GOT3 (cell line): ENCODE data around the gene ARL13A.
"Not testable (repeated sequence)": the region's sequence is repeated elsewhere in the genome, so short reads cannot be mapped to it uniquely, and the experiment has no call there.

Source experiments
- DNase-seq: peaks from one replicate; lab custom pipeline; 2025; ENCODE audit warnings: mixed read lengths; lab: John Stamatoyannopoulos, UW

Gene ARL13A

DNA sequence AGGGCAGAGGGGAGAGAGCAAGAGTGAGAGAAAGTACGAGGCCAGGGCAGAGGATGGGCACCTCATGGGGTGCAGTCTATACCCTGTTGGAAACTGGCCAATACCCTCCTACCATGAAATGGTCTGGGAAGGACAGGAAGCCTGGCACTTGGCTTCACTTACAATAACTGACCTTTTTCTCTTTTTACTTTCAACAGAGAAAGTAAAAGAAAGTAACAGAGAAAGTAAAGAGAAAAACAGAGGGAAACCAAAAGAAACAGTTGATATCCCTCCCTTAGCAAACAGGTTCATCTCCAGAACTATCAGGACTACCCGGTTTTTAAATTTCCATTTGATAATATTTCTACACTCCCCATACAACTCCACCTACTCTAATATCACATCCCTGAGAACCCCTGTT, 20.6 kb downstream of the ARL13A start:
- DNase-seq, result no peak

DNA sequence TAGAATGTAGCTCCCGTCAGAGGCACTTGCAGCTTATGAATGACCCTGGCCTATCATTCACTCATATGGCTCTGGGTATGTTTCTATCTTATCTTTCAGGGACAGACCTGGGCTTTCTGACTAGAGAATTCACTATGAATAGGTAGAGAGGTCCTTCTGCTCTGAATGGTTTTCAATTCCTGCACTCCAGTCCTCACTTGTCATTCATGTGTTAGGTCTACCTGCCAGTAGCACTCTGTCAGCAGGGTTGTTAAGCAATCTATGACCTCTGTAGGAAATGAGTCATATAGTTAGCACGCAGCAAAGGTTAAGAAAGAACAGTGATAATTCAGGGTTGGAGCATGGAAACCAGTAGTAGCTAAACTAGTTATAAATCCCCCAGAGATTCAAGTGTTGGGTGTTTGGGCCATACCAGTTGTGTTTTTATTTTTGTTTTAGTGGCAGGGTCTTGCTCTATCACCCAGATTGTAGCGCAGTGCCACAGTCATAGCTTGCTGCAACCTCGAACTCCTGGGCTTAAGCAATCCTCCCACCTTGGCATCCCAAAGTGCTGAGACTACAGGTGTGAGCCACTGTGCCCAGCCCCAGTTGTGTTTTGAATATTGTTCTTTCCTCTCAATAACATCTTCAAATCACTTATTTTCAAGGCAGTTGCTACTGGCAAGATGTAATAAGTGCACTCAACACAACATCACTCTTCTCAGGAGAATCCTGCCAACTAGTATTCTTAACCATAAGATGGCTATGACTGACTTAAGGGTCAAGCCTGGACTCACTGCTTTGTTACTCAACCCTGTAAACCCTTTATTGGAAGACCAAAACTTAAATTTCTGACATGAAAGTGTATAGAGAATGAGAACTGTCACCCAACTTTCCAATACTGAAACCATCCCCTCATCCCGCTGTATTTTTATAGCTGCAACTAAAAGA, 25.1 kb downstream of the ARL13A start:
- DNase-seq, result no peak

DNA sequence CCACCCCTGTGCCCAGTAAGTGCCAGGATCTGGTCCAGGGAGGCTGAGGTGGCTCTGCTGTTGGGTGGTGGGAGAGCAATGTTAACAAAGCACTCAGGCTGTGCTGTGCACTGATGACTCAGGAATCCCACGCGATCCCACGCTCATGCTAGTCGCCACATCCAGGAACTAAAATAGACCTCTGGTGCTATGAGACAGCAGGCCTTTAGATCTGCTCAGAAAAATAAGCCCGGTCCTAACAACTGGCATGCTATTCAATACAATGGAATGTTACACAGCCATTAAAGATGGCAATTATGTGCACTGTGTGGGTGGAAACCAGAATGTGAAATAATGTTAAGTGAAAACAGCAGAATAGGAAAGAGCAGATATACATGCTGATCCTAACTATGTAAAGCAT, 26.0 kb downstream of the ARL13A start:
- no peak for DNase-seq

DNA sequence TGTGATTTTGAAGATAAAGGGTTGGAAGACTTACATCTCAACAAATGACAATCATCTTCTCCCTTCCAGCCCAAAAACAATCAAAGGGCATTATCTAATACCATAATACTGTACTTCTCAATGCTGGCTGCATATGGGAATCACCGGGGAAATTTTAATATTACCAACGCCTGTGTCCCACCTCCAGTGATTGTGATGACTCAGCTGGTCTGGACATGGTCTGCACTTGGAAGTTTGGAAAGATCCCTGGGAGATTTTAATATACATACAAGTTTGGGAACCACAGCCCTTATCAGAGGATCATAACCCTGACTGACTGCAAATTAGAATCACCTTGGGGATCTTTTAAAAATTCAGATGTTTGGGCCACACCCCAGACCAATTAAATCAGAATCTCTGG, 29.9 kb downstream of the ARL13A start:
- no peak for DNase-seq

DNA sequence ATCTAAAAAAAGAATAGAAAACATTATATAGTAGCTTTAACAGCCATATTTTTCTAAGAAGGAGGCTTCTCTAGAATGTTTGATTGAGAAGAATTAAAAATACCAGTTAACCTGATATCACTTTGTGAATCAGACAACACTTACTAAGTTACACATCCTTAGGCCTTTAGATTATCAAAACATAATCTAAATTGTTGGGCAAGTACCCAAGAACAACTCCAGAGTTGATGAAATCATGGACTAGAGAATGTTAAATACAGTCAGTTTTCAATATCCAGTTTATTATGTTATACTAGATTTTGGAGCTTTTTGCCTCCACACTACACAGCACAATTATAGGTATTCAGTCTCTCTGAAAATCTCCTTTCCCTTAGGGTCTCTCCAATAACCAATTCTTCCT, 39.6 kb downstream of the ARL13A start:
- DNase-seq, result no peak

DNA sequence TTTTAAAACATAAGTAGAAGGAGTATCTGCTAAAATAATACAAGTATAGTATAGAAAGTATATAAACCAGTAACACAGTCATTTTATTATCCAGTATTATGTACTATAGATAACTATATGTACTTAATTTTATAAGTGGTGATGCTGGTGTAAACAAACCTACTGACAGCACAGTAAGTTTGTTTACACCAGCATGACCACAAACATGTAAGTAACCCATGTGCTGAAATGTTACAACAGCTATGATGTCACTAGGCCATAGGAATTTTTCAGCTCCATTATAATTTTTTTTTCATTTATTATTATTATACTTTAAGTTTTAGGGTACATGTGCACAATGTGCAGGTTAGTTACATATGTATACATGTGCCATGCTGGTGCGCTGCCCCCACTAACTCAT, 42.5 kb downstream of the ARL13A start:
- not testable (repeated sequence) for DNase-seq

DNA sequence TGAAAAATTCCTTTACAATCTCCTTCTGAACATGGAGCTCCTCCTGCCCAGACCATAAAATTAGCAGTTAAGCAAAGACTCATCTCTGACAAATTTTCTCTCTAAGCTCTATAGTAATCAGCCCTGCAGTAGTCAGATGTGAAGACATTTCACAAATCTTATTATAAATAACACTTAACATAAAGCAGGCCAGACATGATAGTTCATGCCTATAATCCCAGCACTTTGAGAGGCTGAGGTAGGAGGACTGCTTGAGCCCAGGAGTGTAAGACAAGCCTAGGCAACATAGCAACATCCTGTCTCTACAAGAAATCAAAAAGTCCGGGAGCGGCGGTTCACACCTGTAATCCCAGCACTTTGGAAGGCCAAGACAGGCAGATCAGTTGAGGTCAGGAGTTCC, 52.5 kb downstream of the ARL13A start:
- DNase-seq, result no peak

DNA sequence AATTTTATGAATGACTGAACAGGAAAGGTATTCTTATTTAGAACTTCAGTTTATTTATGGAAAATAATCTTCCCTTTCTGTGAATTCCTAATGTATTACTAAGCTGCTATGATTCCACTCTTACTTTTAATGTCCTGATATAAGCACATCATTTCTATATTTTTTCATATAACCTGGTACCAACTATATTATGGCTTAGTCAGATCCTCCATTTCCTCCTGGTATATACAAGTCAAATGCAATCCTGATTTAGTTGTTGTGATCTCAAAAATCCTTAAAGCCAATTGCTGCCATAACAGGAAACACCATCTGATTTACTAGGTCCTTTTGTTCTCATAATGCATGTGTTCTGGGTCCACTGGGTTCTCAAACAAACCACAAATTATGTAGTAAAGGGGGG, 55.6 kb downstream of the ARL13A start:
- DNase-seq, result no peak

DNA sequence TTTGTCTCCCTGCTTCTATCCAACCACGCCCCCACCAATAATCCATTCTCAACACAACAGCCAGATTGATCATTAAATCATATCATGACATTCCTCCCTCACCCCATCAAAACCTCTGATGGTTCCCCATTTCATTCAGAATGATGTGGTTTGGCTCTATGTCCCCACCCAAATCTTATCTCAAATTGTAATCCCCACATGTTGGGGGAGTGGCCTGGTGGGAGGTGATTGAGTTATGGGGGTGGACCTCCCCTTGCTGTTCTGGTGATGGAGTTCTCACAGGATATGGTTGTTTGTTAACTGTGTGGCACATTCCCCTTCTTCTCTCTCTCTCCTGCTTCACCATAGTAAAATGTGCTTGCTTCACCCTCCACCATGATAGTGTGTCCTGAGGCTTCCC, 59.1 kb downstream of the ARL13A start:
- DNase-seq, result no peak

DNA sequence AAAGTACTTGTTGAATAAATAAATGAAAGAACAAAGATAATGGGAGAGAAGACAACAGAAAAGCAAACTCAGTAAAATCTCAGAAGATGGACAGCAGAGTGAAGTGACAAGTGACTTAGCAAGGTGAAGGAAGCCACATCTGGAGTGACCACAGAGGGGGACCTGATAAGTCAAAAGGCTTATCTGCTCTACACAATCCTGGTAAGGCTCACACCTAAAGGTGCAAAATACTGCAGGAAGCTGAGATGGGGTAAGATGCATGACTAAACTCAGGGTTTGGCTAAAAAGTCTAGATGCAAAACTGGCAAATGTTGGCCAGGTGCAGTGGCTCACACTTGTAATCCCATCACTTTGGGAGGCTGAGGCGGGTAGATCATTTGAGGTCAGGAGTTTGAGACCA, 60.2 kb downstream of the ARL13A start:
- DNase-seq, result no peak

DNA sequence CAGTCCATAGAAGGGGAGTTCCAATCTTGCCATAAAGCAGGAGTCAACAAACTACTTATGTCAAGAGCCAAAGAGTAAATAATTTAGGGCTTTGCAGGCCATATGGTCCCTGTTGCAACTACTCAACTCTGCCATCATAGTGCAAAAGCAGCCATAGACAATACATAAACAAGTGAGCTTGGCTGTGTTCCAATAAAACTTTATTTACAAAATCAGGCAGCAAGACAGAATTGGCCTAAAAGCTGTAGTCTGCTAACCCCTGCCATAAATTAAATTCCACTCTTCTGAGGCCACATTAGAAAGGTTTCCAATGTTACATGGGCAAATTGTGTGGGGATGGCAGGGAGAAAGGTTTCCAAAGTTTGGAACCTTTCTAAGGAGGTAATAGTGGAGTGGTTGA, 67.7 kb downstream of the ARL13A start:
- no peak for DNase-seq

DNA sequence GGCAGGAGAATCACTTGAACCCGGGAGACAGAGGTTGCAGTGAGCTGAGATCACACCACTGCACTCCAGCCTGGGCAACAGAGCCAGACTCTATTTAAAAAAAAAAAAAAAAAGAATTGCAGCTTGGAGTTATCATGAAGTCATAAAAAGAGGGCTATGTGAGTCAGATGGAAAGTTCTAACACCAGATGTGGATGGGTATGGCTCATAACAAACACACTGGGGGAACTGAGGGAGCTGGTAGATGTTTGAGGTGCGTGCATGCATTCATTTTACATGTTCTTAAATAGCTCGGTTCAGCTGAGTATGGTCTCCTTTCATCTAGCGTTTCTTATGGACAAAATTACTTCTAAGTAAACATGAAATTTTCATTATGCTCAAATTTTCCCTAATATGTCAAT, 70.7 kb downstream of the ARL13A start:
- DNase-seq, result no peak
